Endothelial cell of umbilical vein (primary cell): ENCODE results near the gene NKG7. TPM values are rescaled to one million over a fixed set of nuclear protein-coding genes. Genes with fewer than 3 reads are reported as not detected.

ENCODE experiments used
- BruUV-seq: library from RNA; stranded (reverse); fragments of 400-500 nt; replicated peaks from 2 replicates; lab custom pipeline; 2021; lab: Mats Ljungman, UMichigan
- CTCF ChIA-PET: fragments of 300-600, 350-600 bp; sonication (Branson Sonifier 250); formaldehyde crosslinking; loops from one replicate; lab custom pipeline; 2021; ENCODE audit warnings: antibody characterized with exemption, inconsistent platforms; lab: Charles Lee
- POLR2A ChIA-PET: fragments of 300-600, 350-600 bp; sonication (Branson Sonifier 250); formaldehyde crosslinking; loops from one replicate; lab custom pipeline; 2021; ENCODE audit warnings: antibody characterized with exemption, inconsistent platforms; lab: Charles Lee
- DNase-seq: peaks from one replicate; pipeline ENCODE4 v3.0.0-alpha.2; 2011; ENCODE audit warnings: low read depth, low spot score
- FAIRE-seq: peaks from 2 replicates; lab custom pipeline; 2011; peaks lifted over from hg19 to GRCh38; lab: Jason Lieb, UNC
- H2AFZ ChIP-seq: 2 replicates; pipeline ENCODE4 v1.6.0; 2012; ENCODE audit warnings: low read depth, low read length, control low read depth, inconsistent platforms
- H3K27ac ChIP-seq: 2 replicates; pipeline ENCODE4 v1.5.1; 2011; ENCODE audit warnings: low read depth, mild to moderate bottlenecking, control low read depth, low read length, moderate library complexity; ENCODE audit not compliant: insufficient read depth
- H3K27me3 ChIP-seq, 2 experiments: 2 replicates each; pipeline versions ENCODE4 v1.6.0 to v1.6.1; 2011; ENCODE audit warnings: low read length in 2 of 2, mixed read lengths in 1 of 2; ENCODE audit not compliant: control insufficient read depth in 2 of 2, insufficient read depth in 2 of 2
- H3K36me3 ChIP-seq, 2 experiments: 2 replicates in 1 of 2; 3 replicates in 1 of 2; pipeline ENCODE4 v1.5.1; 2011; ENCODE audit warnings: low read length in 2 of 2, mild to moderate bottlenecking in 1 of 2, moderate library complexity in 1 of 2; ENCODE audit not compliant: control insufficient read depth in 2 of 2, insufficient read depth in 2 of 2; ENCODE audit errors: extremely low read depth in 1 of 2
- H3K4me1 ChIP-seq: 3 replicates; pipeline ENCODE4 v1.5.1; 2011; ENCODE audit warnings: mild to moderate bottlenecking, low read length; ENCODE audit not compliant: control insufficient read depth, insufficient read depth; ENCODE audit errors: extremely low read depth
- H3K4me2 ChIP-seq: 2 replicates; pipeline ENCODE4 v1.6.1; 2011; ENCODE audit warnings: low read length, control low read depth, mixed read lengths; ENCODE audit not compliant: insufficient read depth
- H3K4me3 ChIP-seq, 3 experiments: fragments of 200-600 bp in 1 of 3; sonication (generic), shearing (Covaris generic) in 1 of 3; replicated peaks in 1 of 3; 2 replicates each; pipeline ENCODE4 v1.5.1; 2011 to 2016; ENCODE audit warnings: control low read depth in 3 of 3, low read length in 3 of 3, mild to moderate bottlenecking in 2 of 3, inconsistent platforms in 1 of 3, low read depth in 1 of 3, moderate library complexity in 1 of 3; ENCODE audit not compliant: insufficient read depth in 1 of 3
- H3K79me2 ChIP-seq: 2 replicates; pipeline ENCODE4 v1.6.0; 2012; ENCODE audit warnings: low read length, inconsistent platforms; ENCODE audit not compliant: control insufficient read depth, insufficient read depth
- H3K9ac ChIP-seq: replicated peaks from 2 replicates; pipeline ENCODE3; 2011; ENCODE audit warnings: low read length, control low read depth; ENCODE audit not compliant: insufficient read depth; ENCODE audit errors: extremely low read depth
- H3K9me1 ChIP-seq: replicated peaks from 3 replicates; pipeline ENCODE4 v1.6.0; 2011; ENCODE audit warnings: mild to moderate bottlenecking, low read length; ENCODE audit not compliant: control insufficient read depth, insufficient read depth; ENCODE audit errors: extremely low read depth
- H3K9me3 ChIP-seq: replicated peaks from 2 replicates; pipeline ENCODE4 v1.5.1; 2012; ENCODE audit warnings: low read length, inconsistent platforms; ENCODE audit not compliant: control insufficient read depth, insufficient read depth
- H4K20me1 ChIP-seq: replicated peaks from 2 replicates; pipeline ENCODE3; 2011; ENCODE audit warnings: mild to moderate bottlenecking, low read length; ENCODE audit not compliant: control insufficient read depth, insufficient read depth; ENCODE audit errors: extremely low read depth
- EZH2 ChIP-seq: IDR thresholded peaks from 2 replicates; pipeline ENCODE4 v1.6.1; 2012; ENCODE audit warnings: borderline replicate concordance, low read depth, mild to moderate bottlenecking, moderate library complexity, low read length, inconsistent platforms; ENCODE audit not compliant: severe bottlenecking
- FOS ChIP-seq: IDR thresholded peaks from 2 replicates; pipeline ENCODE4 v1.6.1; 2011; ENCODE audit warnings: mild to moderate bottlenecking, low read length, moderate library complexity, borderline replicate concordance; ENCODE audit not compliant: insufficient read depth
- GATA2 ChIP-seq: IDR thresholded peaks from 2 replicates; pipeline ENCODE4 v1.7.0; 2011; ENCODE audit warnings: low read depth, mild to moderate bottlenecking, moderate library complexity, mixed read lengths, low read length; ENCODE audit not compliant: insufficient read length, insufficient read depth
- JUN ChIP-seq: IDR thresholded peaks from 2 replicates; pipeline ENCODE4 v1.6.1; 2011; ENCODE audit warnings: borderline replicate concordance, low read depth; ENCODE audit not compliant: insufficient read length, insufficient read depth
- MYC ChIP-seq: IDR thresholded peaks from one replicate; pipeline ENCODE4 v1.6.1; 2011; ENCODE audit warnings: mild to moderate bottlenecking, low read depth, low read length
- POLR2A ChIP-seq: IDR thresholded peaks from 2 replicates; pipeline ENCODE4 v1.6.1; 2012; ENCODE audit warnings: low read depth, mild to moderate bottlenecking, control low read depth, low read length
- POLR2AphosphoS5 ChIP-seq: IDR thresholded peaks from 2 replicates; pipeline ENCODE4 v1.6.1; 2012; ENCODE audit warnings: low read depth, mild to moderate bottlenecking, control low read depth, low read length, moderate library complexity; ENCODE audit not compliant: insufficient read depth
- dilution Hi-C: fragments of 300-500 bp; cut with MboI; formaldehyde crosslinking; loops from one replicate; pipeline ENCODE4 v1.15.0; 2019; ENCODE audit warnings: low sequenced_read_pairs; ENCODE audit not compliant: extremely low pct_ligation_motif_present
- intact Hi-C: fragments of 100-400 bp; cut with micrococcal nuclease; formaldehyde crosslinking; loops from one replicate; pipeline ENCODE4 v1.10.0; 2022
- polyA plus RNA-seq, 4 experiments: library from polyadenylated mRNA; depleted of rRNA in 3 of 4; stranded (reverse) in 3 of 4; unstranded in 1 of 4; fragments of >200 nt; gene quantifications; 2 replicates each; pipeline versions ENCODE4 v1.2.1 to v1.2.3, GENCODE V29; 2011 to 2012; ENCODE audit warnings: missing spikeins in 1 of 4
- total RNA-seq: library from RNA; stranded (reverse); gene quantifications from 2 replicates; pipeline ENCODE4 v1.2.3, GENCODE V29; 2021
- TF ChIP-seq, protein P1 (sequence below): IDR thresholded peaks from 2 replicates; pipeline ENCODE4 v1.6.1; 2011; ENCODE audit not compliant: insufficient read depth, insufficient read length
- TF ChIP-seq, protein P2 (sequence below), 2 donors: IDR thresholded peaks; 1 replicate in 1 of 2; 2 replicates in 1 of 2; pipeline ENCODE4 v1.5.1; 2011; ENCODE audit warnings: low read length in 2 of 2, mild to moderate bottlenecking in 2 of 2, moderate library complexity in 2 of 2, control low read depth in 1 of 2, inconsistent platforms in 1 of 2, low read depth in 1 of 2; ENCODE audit not compliant: insufficient read depth in 1 of 2; ENCODE audit errors: extremely low read depth in 1 of 2

NKG7 gene
- total and polyA plus RNA-seq, 2 donors (not counting 3 experiments of a cell fraction or from before 2014, with no cell fraction given), result not detected

DNA sequence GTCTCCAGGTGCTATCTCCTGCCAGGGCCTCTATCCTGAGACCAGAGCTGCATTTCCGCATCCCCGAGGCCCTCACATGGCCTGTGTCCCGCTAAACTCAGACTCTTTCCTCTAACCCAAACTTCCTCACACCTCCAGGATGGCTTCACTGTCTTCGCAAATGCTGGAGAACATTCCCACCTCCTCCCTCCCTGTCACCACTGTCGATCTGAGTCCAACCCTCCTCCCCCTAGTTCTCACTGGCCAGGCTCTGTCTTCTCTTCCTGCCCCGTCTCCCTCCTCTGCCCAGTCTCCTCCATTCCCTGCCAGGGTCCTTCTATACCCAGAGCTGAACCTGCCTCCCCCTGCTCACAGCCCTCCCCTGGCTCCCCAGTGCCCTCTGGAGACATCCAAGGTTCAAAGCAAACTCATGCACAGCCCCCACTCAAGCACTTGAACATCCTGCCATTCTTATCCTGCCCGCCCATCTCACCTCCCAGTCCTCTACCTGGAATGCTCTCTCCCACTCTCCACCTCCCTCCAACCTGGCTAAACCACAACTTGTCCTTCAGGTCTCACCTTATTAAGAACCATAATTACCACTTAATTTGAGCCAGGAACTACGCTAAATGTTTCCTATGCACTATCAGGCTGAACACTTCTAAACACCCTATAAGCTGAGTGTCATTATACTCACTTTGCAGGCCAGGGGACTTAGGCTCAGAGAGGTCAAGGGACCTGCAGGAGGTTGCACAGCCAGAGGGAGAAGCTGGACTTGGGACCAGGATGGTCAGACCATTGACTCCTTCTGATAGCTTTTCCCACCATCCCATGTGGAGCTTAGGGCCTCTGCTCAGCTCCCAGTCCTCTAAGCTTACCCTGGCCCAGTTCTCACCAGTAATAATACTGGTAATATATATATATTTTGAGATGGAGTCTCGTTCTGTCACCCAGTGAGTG is 29.6 kb downstream of the NKG7 start:
- no peaks in the 10 kb centered on the region for H4K20me1 ChIP-seq
- no peak overlapping the region for H3K4me2 ChIP-seq
- peaks cover 8% of the 10 kb centered on the region for H3K4me1 ChIP-seq
- CTCF ChIA-PET, result interaction anchor here (1.4 to 1.8 kb wide), 3 partner anchors 23 to 346 kb away, joined by 3 to 6 read pairs (median 4); no protein-coding TSS in a partner anchor
- no TSS peak for BruUV-seq
- H3K27me3 ChIP-seq, result no peaks in the 10 kb centered on the region
- FAIRE-seq (no peak), DNase-seq (no peak)
- no peak overlapping the region for H3K4me3 ChIP-seq
- POLR2A ChIA-PET, result interaction anchor here (1.5 kb wide), 1 partner anchor 23 kb away, joined by 4 read pairs; no protein-coding TSS in a partner anchor
- dilution Hi-C loops (no loop called here), intact Hi-C loops (no loop called here)
- no peak overlapping the region for H2AFZ ChIP-seq
- H3K36me3 ChIP-seq, result no peaks in the 10 kb centered on the region
- no peaks in the 10 kb centered on the region for H3K9me1 ChIP-seq
- no peaks in the 10 kb centered on the region for H3K9me3 ChIP-seq
- TF ChIP-seq, protein P1, sequence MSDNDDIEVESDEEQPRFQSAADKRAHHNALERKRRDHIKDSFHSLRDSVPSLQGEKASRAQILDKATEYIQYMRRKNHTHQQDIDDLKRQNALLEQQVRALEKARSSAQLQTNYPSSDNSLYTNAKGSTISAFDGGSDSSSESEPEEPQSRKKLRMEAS, result no peak
- TF ChIP-seq EZH2 (no peak), POLR2AphosphoS5 (no peak), MYC (no peak), JUN (no peak), GATA2 (no peak), POLR2A (no peak), FOS (no peak)
- TF ChIP-seq, protein P2, sequence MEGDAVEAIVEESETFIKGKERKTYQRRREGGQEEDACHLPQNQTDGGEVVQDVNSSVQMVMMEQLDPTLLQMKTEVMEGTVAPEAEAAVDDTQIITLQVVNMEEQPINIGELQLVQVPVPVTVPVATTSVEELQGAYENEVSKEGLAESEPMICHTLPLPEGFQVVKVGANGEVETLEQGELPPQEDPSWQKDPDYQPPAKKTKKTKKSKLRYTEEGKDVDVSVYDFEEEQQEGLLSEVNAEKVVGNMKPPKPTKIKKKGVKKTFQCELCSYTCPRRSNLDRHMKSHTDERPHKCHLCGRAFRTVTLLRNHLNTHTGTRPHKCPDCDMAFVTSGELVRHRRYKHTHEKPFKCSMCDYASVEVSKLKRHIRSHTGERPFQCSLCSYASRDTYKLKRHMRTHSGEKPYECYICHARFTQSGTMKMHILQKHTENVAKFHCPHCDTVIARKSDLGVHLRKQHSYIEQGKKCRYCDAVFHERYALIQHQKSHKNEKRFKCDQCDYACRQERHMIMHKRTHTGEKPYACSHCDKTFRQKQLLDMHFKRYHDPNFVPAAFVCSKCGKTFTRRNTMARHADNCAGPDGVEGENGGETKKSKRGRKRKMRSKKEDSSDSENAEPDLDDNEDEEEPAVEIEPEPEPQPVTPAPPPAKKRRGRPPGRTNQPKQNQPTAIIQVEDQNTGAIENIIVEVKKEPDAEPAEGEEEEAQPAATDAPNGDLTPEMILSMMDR (IDR thresholded peaks at IDR 0.05; ENCODE audit: extremely low read depth in 1 of 2, insufficient read depth in 1 of 2, low read depth in 1 of 2, low read length in 2 of 2), result no peak
- H3K9ac ChIP-seq, result no peak overlapping the region
- no peaks in the 10 kb centered on the region for H3K79me2 ChIP-seq
- H3K27ac ChIP-seq, result no peak overlapping the region
